Brain microvascular endothelial cell (primary cell): ENCODE measurements around the gene PARD3.

Experiments used
- DNase-seq: peaks from one replicate; pipeline ENCODE4 v3.0.0-alpha.2; 2020
- H3K27ac ChIP-seq: fragments of 250-450 bp; sonication (Bioruptor Pico); 2 replicates; pipeline ENCODE4 v1.5.1; 2020; ENCODE audit warnings: mild to moderate bottlenecking, moderate library complexity
- H3K27me3 ChIP-seq: fragments of 250-450 bp; sonication (Bioruptor Pico); replicated peaks from 2 replicates; pipeline ENCODE4 v1.5.1; 2020; ENCODE audit warnings: mild to moderate bottlenecking
- H3K36me3 ChIP-seq: fragments of 250-450 bp; sonication (Bioruptor Pico); replicated peaks from 2 replicates; pipeline ENCODE4 v1.5.1; 2020; ENCODE audit warnings: mild to moderate bottlenecking
- H3K4me3 ChIP-seq: 2 replicates; pipeline ENCODE4 v1.5.1; 2011; ENCODE audit warnings: low read depth, mild to moderate bottlenecking, control low read depth, low read length, moderate library complexity
- CTCF ChIP-seq: IDR thresholded peaks from 2 replicates; pipeline ENCODE4 v1.5.1; 2011; ENCODE audit warnings: low read depth, mild to moderate bottlenecking, moderate library complexity, low read length, control low read depth, inconsistent platforms; ENCODE audit errors: missing control alignments
- in situ Hi-C: cut with HindIII; loops from 2 replicates; pipeline ENCODE4 v1.10.0; 2017; ENCODE audit warnings: low sequenced_read_pairs, low pct_ligation_motif_present

Gene PARD3

GRCh38 chr10:34689053-34689452 lies 126.0 kb downstream of the PARD3 start:
- TF ChIP-seq CTCF = no peak
- Histone ChIP-seq H3K36me3 (no peaks in the 10 kb centered on the region), H3K27ac (no peak overlapping the region), H3K27me3 (no peaks in the 10 kb centered on the region), H3K4me3 (no peak overlapping the region)
- DNase-seq = peak; percentile 65
- in situ Hi-C loops = no loop called here

- no peak overlapping the region for H3K27ac ChIP-seq
- no peaks in the 10 kb centered on the region for H3K36me3 ChIP-seq
- H3K4me3 ChIP-seq = no peak overlapping the region
- TF ChIP-seq CTCF = no peak
- peak; percentile 63 for DNase-seq
- no peaks in the 10 kb centered on the region for H3K27me3 ChIP-seq
- in situ Hi-C loops = no loop called here
Observed at GRCh38 chr10:34687434-34688210, 127.5 kb downstream of the PARD3 start.

- TF ChIP-seq CTCF = no peak
- in situ Hi-C loops = no loop called here
- Histone ChIP-seq H3K4me3 (no peak overlapping the region), H3K27ac (no peak overlapping the region), H3K36me3 (no peaks in the 10 kb centered on the region), H3K27me3 (no peaks in the 10 kb centered on the region)
- no peak for DNase-seq
Observed at GRCh38 chr10:34682580-34682979, 132.5 kb downstream of the PARD3 start.

- no peak for TF ChIP-seq CTCF
- Histone ChIP-seq H3K36me3 (no peaks in the 10 kb centered on the region), H3K27me3 (no peaks in the 10 kb centered on the region), H3K27ac (no peak overlapping the region), H3K4me3 (no peak overlapping the region)
- DNase-seq = no peak
- in situ Hi-C loops = no loop called here
Observed at GRCh38 chr10:34681933-34682332, 133.2 kb downstream of the PARD3 start.

- DNase-seq = no peak
- in situ Hi-C loops = no loop called here
- no peak overlapping the region for H3K27ac ChIP-seq
- no peaks in the 10 kb centered on the region for H3K36me3 ChIP-seq
- TF ChIP-seq CTCF = no peak
- no peak overlapping the region for H3K4me3 ChIP-seq
- H3K27me3 ChIP-seq = no peaks in the 10 kb centered on the region
Observed at GRCh38 chr10:34679177-34679576, 135.9 kb downstream of the PARD3 start.

GRCh38 chr10:34677591-34677990 lies 137.5 kb downstream of the PARD3 start:
- Histone ChIP-seq H3K27me3 (no peaks in the 10 kb centered on the region), H3K4me3 (no peak overlapping the region), H3K27ac (no peak overlapping the region), H3K36me3 (no peaks in the 10 kb centered on the region)
- DNase-seq = no peak
- TF ChIP-seq CTCF = no peak
- in situ Hi-C loops = no loop called here
